HepG2 (cell line): ENCODE measurements around the gene EEF1AKMT4. TPM values are rescaled to one million over a fixed set of nuclear protein-coding genes. Genes with fewer than 3 reads are reported as not detected.

Source experiments
- AHDC1 ChIP-seq: sonication (generic); formaldehyde crosslinking; IDR thresholded peaks from 2 replicates; pipeline ENCODE4 v1.5.1; 2020; ENCODE audit warnings: mild to moderate bottlenecking, missing genetic modification reagents, borderline replicate concordance
- CBX2 ChIP-seq, 2 experiments: fragments of 200-600 bp in 1 of 2; sonication (generic); formaldehyde crosslinking in 1 of 2; IDR thresholded peaks; 2 replicates each; pipeline versions ENCODE4 v1.7.0 to v1.8.1; 2018 to 2022; ENCODE audit warnings: low read depth in 2 of 2, low read length in 1 of 2, mild to moderate bottlenecking in 1 of 2, missing genetic modification reagents in 1 of 2
- DBP ChIP-seq: sonication (generic); formaldehyde crosslinking; IDR thresholded peaks from 2 replicates; pipeline ENCODE4 v1.4.0; 2020; ENCODE audit warnings: missing genetic modification reagents; ENCODE audit errors: not compliant biosample characterization
- RARG ChIP-seq: sonication (generic); formaldehyde crosslinking; IDR thresholded peaks from 2 replicates; pipeline ENCODE4 v1.4.0; 2020; ENCODE audit warnings: low read depth, mild to moderate bottlenecking, missing genetic modification reagents
- SATB2 ChIP-seq: sonication (generic); formaldehyde crosslinking; IDR thresholded peaks from 2 replicates; pipeline ENCODE4 v1.5.0; 2020; ENCODE audit warnings: missing genetic modification reagents
- ZBED4 ChIP-seq: sonication (generic); formaldehyde crosslinking; IDR thresholded peaks from 2 replicates; pipeline ENCODE4 v1.4.0; 2020; ENCODE audit warnings: missing genetic modification reagents, borderline replicate concordance
- ZNF609 ChIP-seq: sonication (generic); formaldehyde crosslinking; IDR thresholded peaks from 2 replicates; pipeline ENCODE4 v1.4.0; 2020; ENCODE audit warnings: mild to moderate bottlenecking, missing genetic modification reagents, borderline replicate concordance
- ZNF776 ChIP-seq: sonication (generic); formaldehyde crosslinking; IDR thresholded peaks from 2 replicates; pipeline ENCODE4 v1.4.0; 2020; ENCODE audit warnings: mild to moderate bottlenecking, missing genetic modification reagents
- polyA plus RNA-seq, 8 experiments: library from polyadenylated mRNA; depleted of rRNA in 3 of 8; stranded (reverse) in 7 of 8; unstranded in 1 of 8; fragments of >200 nt; fragmentation: Illumina TruSeq in 4 of 8; extraction: Trizol in 4 of 8; gene quantifications; 2 replicates each; pipeline versions ENCODE4 v1.2.1 to v1.2.3, GENCODE V29; 2011 to 2016; ENCODE audit warnings: low read depth in 4 of 8, missing spikeins in 1 of 8, mixed read lengths in 1 of 8; ENCODE audit not compliant: insufficient read depth in 1 of 8
- total RNA-seq, 5 experiments: library from RNA; depleted of rRNA; stranded (reverse); fragments of >200 nt; fragmentation: Illumina TruSeq; extraction: Trizol; gene quantifications; 2 replicates each; pipeline ENCODE4 v1.2.3, GENCODE V29; 2016; ENCODE audit warnings: low read depth in 1 of 5

The EEF1AKMT4 gene
- total and polyA plus RNA-seq, 2 of the 13 experiments (the other 11 are each of a cell fraction or from before 2014, with no cell fraction given), result 13.1 to 15.8 TPM

- TF ChIP-seq ZNF609, result no peak
- TF ChIP-seq ZNF776 (CRISPR knock-in tag), result no peak
- no peak for TF ChIP-seq CBX2 (IDR thresholded peaks at IDR 0.05; ENCODE audit: low read depth, low read length)
- TF ChIP-seq CBX2 (CRISPR knock-in tag; IDR thresholded peaks at IDR 0.05; ENCODE audit: low read depth), result no peak
- TF ChIP-seq RARG (CRISPR knock-in tag), result no peak
- no peak for TF ChIP-seq SATB2
- no peak for TF ChIP-seq AHDC1
- no peak for TF ChIP-seq ZBED4 (CRISPR knock-in tag)
- no peak for TF ChIP-seq DBP (CRISPR knock-in tag)
Observed at GRCh38 chr3:184235381-184236032, 14.0 kb upstream of the EEF1AKMT4 start (continued).
